Stimulated activated CD4-positive, alpha-beta T cell treated with anti-CD3 and anti-CD28 coated beads, Interleukin-12 subunit alpha, Interleukin-12 subunit beta, amount 100 ng/mL, for 24 hours (primary cell): Measurements from ENCODE around the gene OGFRL1.

Experiments used
- DNase-seq, 2 experiments: peaks; one replicate each; pipeline ENCODE4 v3.0.0-alpha.2; 2020; ENCODE audit warnings: low read depth in 2 of 2

OGFRL1 gene

DNA sequence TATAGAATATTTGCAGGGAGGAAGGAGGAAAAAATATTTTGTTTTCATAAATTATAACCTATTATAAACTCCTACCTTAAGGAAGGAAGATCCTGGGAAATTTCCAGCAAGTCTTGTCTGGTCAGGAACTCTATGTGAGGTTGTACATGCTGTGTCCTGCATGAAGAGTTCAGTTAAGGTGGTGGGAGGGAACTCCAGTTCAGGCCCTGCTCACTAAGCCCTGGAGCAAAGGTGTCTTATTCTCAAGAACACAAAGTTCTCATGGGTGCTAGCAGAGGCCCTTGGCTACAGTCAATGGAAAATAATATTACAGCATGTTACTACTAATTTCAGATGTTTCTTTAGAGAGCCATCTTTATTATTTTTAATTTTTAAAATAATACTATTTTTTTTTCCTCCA lies 3.8 kb upstream of the OGFRL1 start:
- no peak for DNase-seq

GRCh38 chr6:71287038-71287437 lies 1.6 kb upstream of the OGFRL1 start:
- no peak for DNase-seq

GRCh38 chr6:71287926-71288227 lies 734 bp upstream of the OGFRL1 start:
- no peak for DNase-seq

- no peak for DNase-seq
These were observed 609 bp downstream of the OGFRL1 start for GRCh38 chr6:71289039-71289801.

- no peak for DNase-seq
These were observed 1.2 kb downstream of the OGFRL1 start for GRCh38 chr6:71289802-71290175.

- DNase-seq = no peak
These were observed 2.0 kb downstream of the OGFRL1 start for GRCh38 chr6:71290611-71291010.

DNA sequence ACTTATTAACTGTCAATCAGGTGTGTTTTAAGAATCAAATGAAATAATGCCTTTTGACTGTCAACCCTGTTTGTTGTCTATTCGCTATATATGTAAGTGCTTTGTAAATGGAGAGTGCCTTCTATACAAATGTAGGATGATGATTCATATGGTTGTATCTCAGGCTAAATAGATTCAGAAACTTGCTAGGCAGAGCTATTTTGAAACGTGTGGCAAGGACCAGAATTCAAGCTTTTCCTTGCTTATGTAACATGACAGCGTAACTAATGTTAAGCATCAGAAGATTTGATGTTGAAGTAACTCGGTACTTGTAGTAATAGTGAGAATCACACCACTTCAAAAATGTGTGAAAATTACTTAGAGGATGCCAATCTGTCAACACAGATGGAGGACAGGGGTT lies 3.4 kb downstream of the OGFRL1 start:
- DNase-seq = no peak

- no peak for DNase-seq
These were observed 5.5 kb downstream of the OGFRL1 start for GRCh38 chr6:71294121-71294523.

DNA sequence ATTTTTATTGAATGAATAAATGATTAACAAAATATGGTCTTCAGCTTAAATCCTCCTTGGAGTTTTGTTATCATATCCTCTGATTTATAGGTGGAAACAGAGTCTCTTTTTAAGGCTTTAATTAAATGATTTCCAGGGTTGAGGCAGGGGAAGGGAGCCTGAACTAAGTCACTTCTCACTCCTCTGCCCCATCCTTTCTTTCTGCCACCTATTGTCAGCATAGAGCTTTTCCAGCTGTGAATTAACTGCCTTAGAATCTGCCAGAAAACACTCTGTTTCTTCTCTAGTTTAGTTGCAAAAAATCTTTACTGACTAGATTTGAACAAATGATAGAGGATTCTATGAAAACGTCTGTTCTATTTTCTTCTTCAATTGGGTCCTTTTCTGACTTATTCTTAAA lies 9.8 kb downstream of the OGFRL1 start:
- no peak for DNase-seq

GRCh38 chr6:71299541-71300470 lies 11.2 kb downstream of the OGFRL1 start:
- no peak for DNase-seq

DNA sequence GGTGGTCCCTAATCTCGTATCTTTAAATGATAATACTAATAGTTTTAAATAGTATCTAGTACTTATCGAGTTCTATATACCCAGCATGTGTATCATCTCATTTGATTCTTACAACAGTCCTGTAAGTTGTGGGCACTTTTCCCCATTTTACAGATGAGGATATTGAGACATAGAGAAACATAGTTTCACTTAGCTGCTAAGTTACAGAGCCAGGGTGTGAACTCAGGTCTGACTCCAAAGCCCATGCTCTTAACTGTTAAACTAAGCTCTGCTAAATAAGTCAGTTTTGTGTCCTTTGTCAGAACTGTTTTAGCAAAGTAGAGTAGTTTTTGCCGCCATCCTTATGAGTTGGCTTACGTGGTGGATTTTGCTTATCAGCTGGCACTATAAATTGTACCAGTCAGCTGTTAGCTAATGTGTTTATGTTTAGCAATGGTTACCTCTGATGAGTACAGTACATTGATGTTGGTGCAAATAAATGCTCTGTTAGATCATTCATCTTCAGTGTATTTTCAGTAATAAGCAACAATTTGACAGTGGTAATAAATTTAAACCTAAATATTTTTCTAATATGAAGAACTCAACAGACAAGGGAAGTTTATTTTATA lies 12.1 kb downstream of the OGFRL1 start:
- DNase-seq = no peak

DNA sequence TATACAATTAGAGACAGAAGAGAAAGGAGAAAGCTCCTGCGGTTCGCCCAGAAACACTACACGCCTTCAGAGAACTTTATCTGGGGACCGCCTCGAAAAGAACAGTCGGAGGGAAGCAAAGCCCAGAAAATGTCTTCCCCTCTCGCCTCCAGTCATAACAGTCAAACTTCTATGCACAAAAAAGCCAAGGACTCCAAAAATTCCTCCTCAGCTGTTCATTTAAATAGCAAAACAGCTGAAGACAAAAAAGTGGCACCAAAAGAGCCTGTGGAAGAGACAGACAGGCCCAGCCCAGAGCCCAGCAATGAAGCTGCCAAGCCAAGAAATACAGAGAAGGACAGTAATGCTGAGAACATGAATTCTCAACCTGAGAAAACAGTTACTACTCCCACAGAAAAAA lies 12.9 kb downstream of the OGFRL1 start:
- no peak for DNase-seq

DNA sequence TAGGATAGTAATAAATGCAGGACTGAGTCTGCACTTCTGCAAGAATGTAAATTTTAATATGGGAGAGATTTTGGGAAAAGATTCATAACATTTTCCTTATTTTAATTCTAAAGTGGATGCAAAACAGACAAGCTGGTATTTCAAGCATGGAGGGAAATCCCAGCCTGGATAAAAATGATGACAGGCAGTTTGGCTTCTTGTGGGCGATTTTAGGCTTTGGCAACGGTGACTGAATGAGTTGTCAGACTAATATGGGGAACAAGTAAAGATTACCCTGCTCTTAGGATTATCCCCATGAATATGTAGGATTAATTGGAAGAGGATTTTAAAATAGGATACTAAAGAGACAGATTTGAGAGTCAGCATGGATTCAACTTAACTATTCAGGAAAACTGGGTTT lies 21.0 kb downstream of the OGFRL1 start:
- DNase-seq = no peak

GRCh38 chr6:71310261-71310660 lies 21.6 kb downstream of the OGFRL1 start:
- no peak for DNase-seq

- no peak for DNase-seq
These were observed 23.5 kb downstream of the OGFRL1 start for GRCh38 chr6:71312089-71312488.

DNA sequence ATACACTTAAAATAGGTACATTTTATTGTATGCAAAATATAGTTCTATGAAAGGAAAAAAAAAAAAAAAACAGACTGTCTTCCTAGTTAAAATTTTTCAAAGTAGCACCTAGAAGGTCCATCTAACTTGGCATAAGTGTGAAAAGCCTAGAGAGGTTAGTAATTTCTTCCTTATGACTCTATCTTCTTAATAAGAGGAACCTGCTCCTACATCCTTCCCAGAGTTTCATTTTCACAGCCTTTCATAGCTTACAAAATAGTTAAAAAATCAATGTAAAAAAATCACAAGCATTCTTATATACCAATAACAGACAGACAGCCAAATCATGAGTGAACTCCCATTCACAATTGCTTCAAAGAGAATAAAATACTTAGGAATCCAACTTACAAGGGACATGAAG lies 28.8 kb downstream of the OGFRL1 start:
- no peak for DNase-seq

DNA sequence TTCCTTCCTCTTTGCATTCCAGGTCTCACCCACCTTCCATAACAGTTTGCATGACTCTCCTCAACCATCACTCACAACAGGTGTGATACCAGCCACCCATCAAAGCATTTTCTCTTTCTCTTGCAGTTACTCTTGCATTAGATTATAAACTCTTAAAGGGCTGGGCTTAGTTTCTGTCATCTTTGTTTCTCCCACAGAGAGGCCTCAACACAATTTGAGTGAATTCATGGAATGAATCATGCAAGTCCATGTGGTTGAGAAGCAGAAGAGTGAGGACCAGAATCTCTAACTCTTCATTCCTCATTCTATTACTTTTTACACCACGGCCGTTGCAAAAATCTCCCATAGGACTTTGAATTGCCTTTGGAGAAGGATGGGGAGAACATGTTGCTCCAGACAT lies 31.4 kb downstream of the OGFRL1 start:
- no peak for DNase-seq

DNA sequence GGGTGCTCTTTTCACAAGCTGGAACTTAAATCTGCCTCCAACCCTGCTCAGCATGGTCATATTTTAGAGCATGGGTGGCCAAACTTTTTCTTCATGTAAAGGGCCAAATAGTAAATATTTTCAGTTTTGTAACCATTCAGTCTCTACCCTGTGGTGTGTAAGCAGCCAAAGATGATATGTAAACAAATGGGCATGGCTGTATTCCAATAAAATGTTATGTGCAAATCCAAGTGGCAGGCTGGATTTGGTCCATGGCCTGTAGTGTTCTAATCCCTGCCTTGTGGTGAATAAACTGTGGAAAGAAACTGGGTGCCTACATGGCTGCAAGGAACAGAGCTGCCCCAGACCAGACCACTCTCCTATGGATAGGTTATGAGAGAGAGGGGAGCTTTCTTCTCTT lies 32.7 kb downstream of the OGFRL1 start:
- DNase-seq = no peak

DNA sequence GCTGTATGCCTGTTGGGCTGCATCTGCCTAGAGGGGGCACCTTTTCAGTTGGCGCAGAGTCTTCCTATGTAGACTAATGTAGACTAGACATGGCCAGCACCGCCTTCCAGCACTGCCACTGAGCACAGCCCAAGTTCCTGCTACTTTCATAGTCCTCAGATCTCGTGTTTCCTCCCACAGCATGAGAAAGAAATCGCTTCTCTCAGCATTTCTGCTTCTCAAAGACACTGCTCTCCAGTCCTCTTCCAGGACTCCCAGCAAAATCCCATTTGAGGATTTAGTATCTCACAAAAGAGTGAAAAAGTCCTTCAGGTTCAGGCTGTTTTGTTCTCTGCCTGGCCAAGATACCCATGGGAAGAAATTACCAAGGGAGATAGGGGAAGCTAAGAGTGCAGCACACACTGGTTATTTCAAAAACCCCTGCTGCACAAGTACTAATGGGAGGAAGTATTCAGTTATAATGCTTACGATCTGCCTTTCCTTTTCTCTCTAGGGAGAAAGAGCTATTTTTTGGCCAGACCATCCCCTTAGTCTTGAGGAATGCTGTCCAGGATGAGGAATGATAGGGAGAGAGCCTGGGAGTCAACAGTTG lies 35.7 kb downstream of the OGFRL1 start:
- no peak for DNase-seq

DNA sequence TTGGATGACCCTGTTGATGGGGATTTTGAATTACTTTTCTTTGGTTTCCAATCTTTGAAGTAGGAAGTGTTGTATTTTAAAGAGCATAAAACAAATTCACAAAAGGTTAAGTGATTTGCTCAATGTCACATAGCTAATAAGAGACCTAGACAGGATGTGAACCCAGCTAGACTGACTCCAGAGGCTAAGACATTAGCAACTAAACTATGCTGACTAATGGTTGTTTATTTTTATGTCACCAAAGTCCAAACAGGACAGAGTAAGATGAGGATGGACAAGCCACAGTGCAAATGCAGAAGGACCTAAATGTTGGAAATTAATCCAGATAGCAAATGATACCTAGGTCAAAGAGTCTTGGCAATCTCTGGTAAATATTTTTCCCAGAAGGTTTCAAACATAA lies 38.0 kb downstream of the OGFRL1 start:
- no peak for DNase-seq

DNA sequence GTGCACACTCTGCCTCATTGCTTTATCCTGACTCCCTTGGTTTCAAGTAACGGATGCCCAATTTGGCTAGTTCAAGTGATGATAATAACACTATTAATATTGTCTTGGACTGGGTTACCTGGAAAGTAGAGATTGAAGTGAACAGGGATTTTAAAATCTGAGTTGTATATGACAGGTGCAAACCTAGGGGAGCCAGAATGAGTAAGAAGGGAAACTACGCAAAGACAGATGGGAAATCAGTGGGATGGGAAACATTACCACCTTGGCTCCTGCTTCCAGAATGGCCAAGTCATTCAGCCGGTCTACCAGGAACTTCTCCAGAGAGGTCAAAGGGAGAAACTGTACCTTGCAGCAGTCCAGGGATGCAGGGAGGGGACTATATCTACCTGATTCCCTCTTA lies 41.9 kb downstream of the OGFRL1 start:
- no peak for DNase-seq

DNA sequence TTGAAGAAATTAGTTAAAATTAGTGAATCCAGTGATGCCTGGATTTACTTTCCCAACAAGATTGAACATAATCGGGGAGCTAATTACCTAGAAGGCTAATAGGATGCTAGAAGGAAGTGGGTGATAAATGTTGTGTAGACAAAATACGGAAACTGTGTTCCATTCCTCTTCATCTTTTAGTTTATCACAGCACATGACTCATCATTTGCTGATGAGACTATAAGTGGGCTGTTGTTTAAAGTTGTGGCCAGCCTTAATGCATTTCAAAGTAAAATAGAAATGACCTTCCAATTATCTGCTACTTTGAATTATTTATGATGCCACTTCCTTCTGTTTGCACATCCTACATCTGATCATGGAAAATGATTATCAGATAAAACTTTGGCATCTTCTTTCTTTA lies 43.4 kb downstream of the OGFRL1 start:
- no peak for DNase-seq

GRCh38 chr6:71333050-71333449 lies 44.4 kb downstream of the OGFRL1 start:
- no peak for DNase-seq
